ENCODE results near the gene BICD2.

- TF ChIP-seq, protein P1, sequence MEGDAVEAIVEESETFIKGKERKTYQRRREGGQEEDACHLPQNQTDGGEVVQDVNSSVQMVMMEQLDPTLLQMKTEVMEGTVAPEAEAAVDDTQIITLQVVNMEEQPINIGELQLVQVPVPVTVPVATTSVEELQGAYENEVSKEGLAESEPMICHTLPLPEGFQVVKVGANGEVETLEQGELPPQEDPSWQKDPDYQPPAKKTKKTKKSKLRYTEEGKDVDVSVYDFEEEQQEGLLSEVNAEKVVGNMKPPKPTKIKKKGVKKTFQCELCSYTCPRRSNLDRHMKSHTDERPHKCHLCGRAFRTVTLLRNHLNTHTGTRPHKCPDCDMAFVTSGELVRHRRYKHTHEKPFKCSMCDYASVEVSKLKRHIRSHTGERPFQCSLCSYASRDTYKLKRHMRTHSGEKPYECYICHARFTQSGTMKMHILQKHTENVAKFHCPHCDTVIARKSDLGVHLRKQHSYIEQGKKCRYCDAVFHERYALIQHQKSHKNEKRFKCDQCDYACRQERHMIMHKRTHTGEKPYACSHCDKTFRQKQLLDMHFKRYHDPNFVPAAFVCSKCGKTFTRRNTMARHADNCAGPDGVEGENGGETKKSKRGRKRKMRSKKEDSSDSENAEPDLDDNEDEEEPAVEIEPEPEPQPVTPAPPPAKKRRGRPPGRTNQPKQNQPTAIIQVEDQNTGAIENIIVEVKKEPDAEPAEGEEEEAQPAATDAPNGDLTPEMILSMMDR (IDR thresholded peaks at IDR 0.05; ENCODE audit: insufficient read depth, low read length, poor library complexity, severe bottlenecking): no peak
- TF ChIP-seq EZH2phosphoT487 (conservative IDR thresholded peaks at IDR 0.05; ENCODE audit: low read length): no peak
Observed at GRCh38 chr9:92738661-92739081, 26.0 kb downstream of the BICD2 start.
